ENCODE results near the gene LRRC56. TPM values are rescaled to one million over a fixed set of nuclear protein-coding genes. Genes with fewer than 3 reads are reported as not detected.

LRRC56 gene
- total RNA-seq, 2 experiments from 2014 or later: 2.4 TPM

DNA sequence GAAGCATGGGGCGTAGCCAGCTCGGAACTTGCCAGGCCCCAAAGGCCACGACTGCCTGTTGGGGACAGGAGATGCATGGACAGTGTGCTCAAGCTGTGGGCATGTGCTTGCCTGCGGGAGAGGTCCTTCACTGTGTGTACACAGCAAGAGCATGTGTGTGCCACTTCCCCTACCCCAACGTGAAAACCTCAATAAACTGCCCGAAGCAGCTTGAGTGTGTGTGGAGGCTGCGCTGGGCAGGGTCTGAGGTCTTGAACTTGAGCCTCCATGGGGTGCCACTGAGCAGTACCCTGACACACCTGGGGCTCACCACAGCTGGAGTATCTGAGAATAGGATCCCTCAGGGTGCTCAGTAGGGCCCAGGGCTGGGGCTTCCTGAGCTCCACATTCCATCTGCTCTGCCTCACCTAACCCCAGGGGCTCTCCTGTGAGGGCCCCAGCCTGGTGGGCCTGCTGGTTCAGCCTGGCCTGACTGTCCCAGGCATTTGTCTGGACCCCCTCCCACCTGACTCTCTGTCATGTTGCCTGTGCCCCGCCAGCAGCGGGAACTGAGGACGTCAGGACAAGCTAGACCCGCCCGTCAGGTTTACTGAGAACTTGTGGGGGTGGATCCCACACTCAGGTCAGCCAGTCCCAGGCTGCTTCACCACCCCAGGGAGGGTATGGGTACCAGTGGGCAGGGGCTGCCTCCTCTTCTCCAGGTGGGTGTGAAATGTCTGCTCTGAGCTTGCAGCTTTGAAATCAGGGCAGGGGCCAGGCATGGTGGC is 26.7 kb downstream of the LRRC56 start:
- H3K4me1 ChIP-seq (ENCODE audit: insufficient read depth, low read length): peaks cover 34% of the 10 kb centered on the region
- no peak overlapping the region for H3K27ac Mint-ChIP-seq
- POLR2A ChIA-PET: interaction anchor here (3.9 kb wide), 1 partner anchor 12 kb away, joined by 25 read pairs; the partner anchor contains the start of gene PHRF1

DNA sequence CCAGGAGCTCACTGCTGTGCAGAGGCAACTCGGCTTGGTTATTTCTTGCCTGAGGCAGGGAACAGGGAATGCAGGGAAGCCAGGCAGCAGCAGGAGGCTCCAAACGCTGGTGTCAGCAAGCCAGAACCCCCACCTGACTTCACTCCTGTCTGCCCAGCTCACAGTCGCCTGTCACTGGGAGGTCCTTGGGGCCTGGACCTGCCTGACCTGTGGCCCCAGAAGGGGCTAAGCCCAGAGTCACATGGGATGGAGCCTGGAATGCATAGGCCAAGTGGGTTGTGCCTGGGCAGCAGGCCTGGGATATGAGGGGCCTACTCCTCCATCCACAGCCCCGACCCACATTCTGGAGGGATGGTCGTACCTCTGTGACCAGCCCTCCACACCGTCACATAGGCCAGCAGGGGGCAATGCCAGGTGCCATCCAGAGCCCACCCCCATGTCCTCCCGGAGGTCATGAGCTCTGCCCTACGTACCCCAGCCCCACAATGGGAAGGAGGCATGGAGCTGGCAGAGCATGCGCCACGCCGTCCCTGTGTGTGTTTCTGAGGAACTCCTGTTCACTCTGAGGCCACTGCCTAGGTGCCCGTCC is 28.7 kb downstream of the LRRC56 start:
- Mint-ChIP-seq H3K4me3 (peak overlapping the region; percentile 45), H3K4me1 (ENCODE audit: low read depth) (peaks cover 10% of the 10 kb centered on the region), H3K27me3 (no peaks in the 10 kb centered on the region), H3K27ac (no peak overlapping the region), H3K9me3 (no peaks in the 10 kb centered on the region), H3K36me3 (ENCODE audit: low read depth) (peaks cover 9% of the 10 kb centered on the region)
- Histone ChIP-seq H3K9me3 (ENCODE audit: control insufficient read depth in 1 of 2, insufficient read depth in 1 of 2, low read length in 2 of 2) (no peaks in the 10 kb centered on the region), H3K4me3 (ENCODE audit: low read length) (no peak overlapping the region), H3K27ac (ENCODE audit: low read depth in 1 of 2, low read length in 2 of 2) (no peak overlapping the region), H3K4me1 (ENCODE audit: insufficient read depth, low read length) (peaks cover 28% of the 10 kb centered on the region), H3K27me3 (ENCODE audit: control insufficient read depth in 1 of 2, insufficient read depth in 2 of 2, low read length in 2 of 2) (no peaks in the 10 kb centered on the region), H3K36me3 (ENCODE audit: insufficient read depth, low read length) (peaks cover 10% of the 10 kb centered on the region)
- CTCF ChIA-PET: interaction anchor here (0.8 to 2.6 kb wide), 2 partner anchors 11 to 12 kb away, joined by 3 to 7 read pairs; no protein-coding TSS in a partner anchor
- peak in 1 of 14 experiments; percentile 38 for DNase-seq
- TF ChIP-seq, protein P1, sequence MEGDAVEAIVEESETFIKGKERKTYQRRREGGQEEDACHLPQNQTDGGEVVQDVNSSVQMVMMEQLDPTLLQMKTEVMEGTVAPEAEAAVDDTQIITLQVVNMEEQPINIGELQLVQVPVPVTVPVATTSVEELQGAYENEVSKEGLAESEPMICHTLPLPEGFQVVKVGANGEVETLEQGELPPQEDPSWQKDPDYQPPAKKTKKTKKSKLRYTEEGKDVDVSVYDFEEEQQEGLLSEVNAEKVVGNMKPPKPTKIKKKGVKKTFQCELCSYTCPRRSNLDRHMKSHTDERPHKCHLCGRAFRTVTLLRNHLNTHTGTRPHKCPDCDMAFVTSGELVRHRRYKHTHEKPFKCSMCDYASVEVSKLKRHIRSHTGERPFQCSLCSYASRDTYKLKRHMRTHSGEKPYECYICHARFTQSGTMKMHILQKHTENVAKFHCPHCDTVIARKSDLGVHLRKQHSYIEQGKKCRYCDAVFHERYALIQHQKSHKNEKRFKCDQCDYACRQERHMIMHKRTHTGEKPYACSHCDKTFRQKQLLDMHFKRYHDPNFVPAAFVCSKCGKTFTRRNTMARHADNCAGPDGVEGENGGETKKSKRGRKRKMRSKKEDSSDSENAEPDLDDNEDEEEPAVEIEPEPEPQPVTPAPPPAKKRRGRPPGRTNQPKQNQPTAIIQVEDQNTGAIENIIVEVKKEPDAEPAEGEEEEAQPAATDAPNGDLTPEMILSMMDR (IDR thresholded peaks at IDR 0.05): no peak
- intact Hi-C loops (cut with DNase I, micrococcal nuclease): loop anchor here in 1 of 2 experiments (10.0 kb wide), 1 partner anchor 129 kb away; the partner anchor contains the start of genes DEAF1 and TMEM80
- POLR2A ChIA-PET: interaction anchor here (1.6 to 3.9 kb wide), 4 partner anchors 10 to 129 kb away, joined by 5 to 25 read pairs (median 14); partner anchors contain the start of genes DEAF1, PHRF1 and TMEM80
- no peak for ATAC-seq (ENCODE audit: poor library complexity)

More for the DNA sequence above, 26.7 kb downstream of the LRRC56 start:
- no peaks in the 10 kb centered on the region for H3K27me3 Mint-ChIP-seq
- no peak overlapping the region for H3K27ac ChIP-seq (ENCODE audit: low read depth in 1 of 2, low read length in 2 of 2)
- no peak overlapping the region for H3K4me3 ChIP-seq (ENCODE audit: low read length)
- H3K27me3 ChIP-seq (ENCODE audit: control insufficient read depth in 1 of 2, insufficient read depth in 2 of 2, low read length in 2 of 2): no peaks in the 10 kb centered on the region
- H3K9me3 Mint-ChIP-seq: no peaks in the 10 kb centered on the region
- ATAC-seq (ENCODE audit: poor library complexity): no peak
- intact Hi-C loops (cut with DNase I, micrococcal nuclease): loop anchor here in 1 of 2 experiments (10.0 kb wide), 1 partner anchor 131 kb away; the partner anchor contains the start of genes DEAF1 and TMEM80
- H3K4me1 Mint-ChIP-seq (ENCODE audit: low read depth): peaks cover 16% of the 10 kb centered on the region
- TF ChIP-seq, protein P1 (IDR thresholded peaks at IDR 0.05): no peak
- peaks cover 10% of the 10 kb centered on the region for H3K36me3 ChIP-seq (ENCODE audit: insufficient read depth, low read length)
- peaks cover 9% of the 10 kb centered on the region for H3K36me3 Mint-ChIP-seq (ENCODE audit: low read depth)
- DNase-seq: peak in 1 of 14 experiments; percentile 26
- CTCF ChIA-PET: no interaction called here
- no peaks in the 10 kb centered on the region for H3K9me3 ChIP-seq (ENCODE audit: control insufficient read depth in 1 of 2, insufficient read depth in 1 of 2, low read length in 2 of 2)
- peak overlapping the region; percentile 48 for H3K4me3 Mint-ChIP-seq

DNA sequence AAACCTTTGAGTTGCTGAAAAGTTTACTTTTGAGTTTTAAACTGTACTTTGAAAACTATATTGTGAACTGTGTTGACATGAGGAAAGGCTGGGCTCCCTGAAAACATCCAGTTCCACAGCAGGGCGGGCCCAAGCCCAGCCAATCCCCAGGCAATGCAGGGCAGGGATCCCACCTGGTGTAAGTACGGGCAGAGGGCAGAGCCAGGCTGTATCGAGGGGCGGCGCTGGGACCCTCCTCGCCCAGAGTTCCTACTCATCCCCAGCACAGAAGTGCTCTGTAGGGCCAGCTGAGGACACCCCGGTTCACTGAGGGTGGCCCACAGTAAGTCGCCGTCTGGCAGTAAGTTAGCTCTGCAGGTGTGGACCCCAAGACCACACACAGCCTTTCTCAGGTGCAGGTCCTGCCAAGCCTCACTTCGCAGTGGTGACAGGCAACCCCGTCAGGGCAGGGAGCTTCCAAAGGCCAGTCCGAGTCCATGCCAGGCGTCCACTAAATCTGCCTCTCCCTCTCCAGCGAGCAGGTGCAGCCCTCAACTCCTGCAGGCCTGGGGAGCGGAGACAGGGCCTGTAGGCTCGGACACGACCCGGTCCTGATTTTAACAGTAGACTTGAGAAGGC is 29.8 kb downstream of the LRRC56 start:
- DNase-seq (no peak), ATAC-seq (ENCODE audit: poor library complexity) (no peak)
- Mint-ChIP-seq H3K27ac (peak overlapping the region; percentile 75), H3K27me3 (no peaks in the 10 kb centered on the region), H3K4me3 (peak overlapping the region; percentile 83), H3K4me1 (ENCODE audit: low read depth) (peaks cover 4% of the 10 kb centered on the region), H3K36me3 (ENCODE audit: low read depth) (peaks cover 4% of the 10 kb centered on the region), H3K9me3 (no peaks in the 10 kb centered on the region)
- no peaks in the 10 kb centered on the region for H3K27me3 ChIP-seq (ENCODE audit: control insufficient read depth in 1 of 2, insufficient read depth in 2 of 2, low read length in 2 of 2)
- no peaks in the 10 kb centered on the region for H3K9me3 ChIP-seq (ENCODE audit: control insufficient read depth in 1 of 2, insufficient read depth in 1 of 2, low read length in 2 of 2)
- intact Hi-C loops (cut with DNase I, micrococcal nuclease): loop anchor here in 1 of 2 experiments (10.0 kb wide), 1 partner anchor 128 kb away; the partner anchor contains the start of genes DEAF1 and TMEM80
- ChIA-PET POLR2A (interaction anchor here (0.6 to 3.9 kb wide), 4 partner anchors 9 to 128 kb away, joined by 3 to 25 read pairs (median 14); partner anchors contain the start of genes DEAF1, PHRF1 and TMEM80), CTCF (interaction anchor here (2.6 kb wide), 1 partner anchor 12 kb away, joined by 7 read pairs; no protein-coding TSS in a partner anchor)
- peaks cover 20% of the 10 kb centered on the region for H3K4me1 ChIP-seq (ENCODE audit: insufficient read depth, low read length)
- H3K4me3 ChIP-seq (ENCODE audit: low read length): no peak overlapping the region
- no peak overlapping the region for H3K27ac ChIP-seq (ENCODE audit: low read depth in 1 of 2, low read length in 2 of 2)
- H3K36me3 ChIP-seq (ENCODE audit: insufficient read depth, low read length): peaks cover 10% of the 10 kb centered on the region
- TF ChIP-seq, protein P1 (IDR thresholded peaks at IDR 0.05): no peak

All from CD4-positive, alpha-beta T cell (primary cell).